ENCODE measurements around the gene CSPG5.

CSPG5 gene, protein sequence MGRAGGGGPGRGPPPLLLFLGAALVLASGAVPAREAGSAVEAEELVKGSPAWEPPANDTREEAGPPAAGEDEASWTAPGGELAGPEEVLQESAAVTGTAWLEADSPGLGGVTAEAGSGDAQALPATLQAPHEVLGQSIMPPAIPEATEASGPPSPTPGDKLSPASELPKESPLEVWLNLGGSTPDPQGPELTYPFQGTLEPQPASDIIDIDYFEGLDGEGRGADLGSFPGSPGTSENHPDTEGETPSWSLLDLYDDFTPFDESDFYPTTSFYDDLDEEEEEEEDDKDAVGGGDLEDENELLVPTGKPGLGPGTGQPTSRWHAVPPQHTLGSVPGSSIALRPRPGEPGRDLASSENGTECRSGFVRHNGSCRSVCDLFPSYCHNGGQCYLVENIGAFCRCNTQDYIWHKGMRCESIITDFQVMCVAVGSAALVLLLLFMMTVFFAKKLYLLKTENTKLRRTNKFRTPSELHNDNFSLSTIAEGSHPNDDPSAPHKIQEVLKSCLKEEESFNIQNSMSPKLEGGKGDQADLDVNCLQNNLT

DNA sequence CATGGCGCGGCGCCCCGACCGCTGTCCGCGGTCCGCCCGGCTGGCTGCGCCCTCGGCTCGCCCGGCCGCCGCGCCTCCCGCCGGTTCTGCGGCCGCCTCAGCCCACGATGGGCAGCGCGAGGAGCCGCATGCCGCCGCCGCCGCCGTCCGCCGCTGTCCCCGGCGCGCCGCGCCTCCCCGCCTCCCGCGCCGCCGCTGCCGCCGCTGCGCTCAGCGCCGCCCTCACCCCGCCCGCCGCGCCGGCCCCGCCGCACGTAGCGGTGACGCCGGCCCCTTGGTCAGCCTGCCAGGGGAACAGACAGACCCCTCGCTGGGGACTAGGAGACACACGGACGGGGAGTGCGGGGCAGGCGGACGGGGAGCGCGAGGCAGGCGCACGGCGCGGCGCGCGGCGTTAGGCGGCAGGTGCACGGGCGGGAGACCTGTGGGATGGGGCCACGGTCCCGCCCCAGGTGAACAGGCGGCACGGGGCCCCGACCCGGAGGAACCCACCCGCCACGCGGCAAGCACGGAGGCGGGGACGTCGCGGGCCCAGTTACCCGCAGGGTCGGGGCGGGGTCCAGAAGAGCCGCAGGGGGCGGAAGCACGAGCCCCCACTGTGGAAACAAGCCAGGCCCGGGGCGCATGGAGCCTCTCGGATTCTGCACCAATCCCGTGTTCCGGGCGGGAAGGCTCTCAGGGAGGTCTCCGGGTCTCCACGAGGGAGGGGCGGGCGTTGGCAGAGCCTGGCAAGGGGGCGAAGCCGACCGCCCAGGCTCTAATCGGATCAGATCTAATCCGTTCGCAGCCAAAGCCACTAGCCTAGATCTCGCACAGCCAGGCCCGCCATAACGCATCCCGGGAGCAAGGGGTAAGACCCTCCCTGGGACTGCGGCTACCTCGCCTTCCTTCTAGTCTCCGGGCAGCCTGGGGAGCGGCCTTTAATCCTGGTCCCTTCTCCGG is at the start of gene CSPG5:
CSPG5 (minus strand) TSS at position 175 of the 942 bp plus-strand sequence; CDS start at position 3, 172 bp downstream.
- DNase-seq, result no peak

- no peak for DNase-seq
Observed at GRCh38 chr3:47628426-47628825, 49.8 kb upstream of the CSPG5 start.

DNA sequence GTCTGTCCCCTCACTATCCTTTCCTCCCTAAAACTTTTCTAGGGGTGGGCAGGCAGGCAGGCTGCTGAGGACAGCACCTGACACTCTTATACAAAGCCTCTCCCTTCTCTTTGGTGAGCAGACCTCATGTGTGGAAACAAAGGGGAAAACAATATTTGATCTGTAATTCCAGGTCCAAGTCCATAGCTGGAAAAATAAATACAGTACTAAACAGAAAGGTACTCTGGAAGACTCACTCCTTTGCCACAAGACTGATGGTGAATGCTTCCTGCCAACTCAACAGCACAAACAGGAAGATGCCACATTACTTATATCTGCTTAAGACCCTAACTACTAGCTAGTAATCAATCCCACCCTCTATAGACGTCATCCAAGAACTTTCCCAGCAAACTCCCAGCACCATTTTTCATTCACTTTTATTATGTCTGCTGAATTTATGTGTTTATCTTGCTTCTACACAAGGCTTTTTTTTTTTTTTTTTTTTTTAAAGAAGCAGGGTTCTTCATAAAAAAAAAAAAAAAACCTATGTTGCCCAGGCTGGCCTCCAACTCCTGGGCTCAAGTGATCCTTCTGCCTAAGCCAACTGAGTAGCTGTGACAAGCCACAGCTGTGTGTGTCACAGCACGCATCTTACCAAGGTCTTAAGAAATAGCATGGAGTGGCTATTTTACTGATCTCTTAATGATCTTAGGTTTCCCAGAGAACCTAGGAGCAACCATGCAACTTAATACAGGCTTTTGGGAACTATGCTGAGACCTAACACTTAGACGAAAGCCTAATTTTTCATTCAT is 44.2 kb upstream of the CSPG5 start:
- DNase-seq, result no peak

DNA sequence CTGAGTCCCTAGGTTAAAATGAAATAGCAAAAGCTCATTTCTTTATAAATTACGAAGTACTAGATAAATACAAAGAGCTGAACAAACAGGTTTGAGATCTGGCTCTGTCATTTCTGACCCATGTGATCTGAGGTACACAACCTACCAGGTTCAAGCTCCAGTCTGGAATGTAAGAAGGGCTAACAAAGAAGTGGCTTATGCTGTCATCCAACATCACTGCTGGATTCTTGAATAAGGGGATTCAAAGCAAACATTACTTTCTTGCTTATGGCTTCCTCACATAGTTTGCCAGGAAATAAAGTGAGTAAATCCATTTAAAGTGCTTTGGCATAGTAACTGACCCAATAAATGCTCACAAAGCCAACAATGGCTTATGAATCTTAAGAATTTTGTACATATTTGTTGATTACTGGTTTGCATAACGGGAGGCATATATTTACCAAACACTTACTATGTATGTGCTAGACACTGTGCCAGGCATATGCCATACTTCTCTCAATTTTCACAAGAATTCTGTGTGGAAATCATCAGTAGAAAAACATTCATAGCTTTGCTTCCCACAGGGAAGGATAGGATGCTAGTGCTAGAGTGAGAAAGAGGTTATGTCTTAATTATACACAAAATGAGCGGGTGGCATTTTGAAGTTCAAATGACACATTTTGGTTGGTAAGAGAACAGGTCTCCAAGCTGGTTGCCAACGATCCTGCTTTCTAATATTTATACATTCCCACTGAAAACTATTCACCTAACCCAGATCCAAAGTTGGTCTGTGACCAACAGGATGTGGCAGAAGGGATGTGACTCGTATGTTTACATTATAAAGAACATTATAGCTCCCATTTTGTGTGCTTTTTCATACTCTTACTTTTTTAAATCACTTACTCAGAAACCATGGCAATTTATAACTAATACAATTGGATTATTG is 38.7 kb upstream of the CSPG5 start:
- no peak for DNase-seq

DNA sequence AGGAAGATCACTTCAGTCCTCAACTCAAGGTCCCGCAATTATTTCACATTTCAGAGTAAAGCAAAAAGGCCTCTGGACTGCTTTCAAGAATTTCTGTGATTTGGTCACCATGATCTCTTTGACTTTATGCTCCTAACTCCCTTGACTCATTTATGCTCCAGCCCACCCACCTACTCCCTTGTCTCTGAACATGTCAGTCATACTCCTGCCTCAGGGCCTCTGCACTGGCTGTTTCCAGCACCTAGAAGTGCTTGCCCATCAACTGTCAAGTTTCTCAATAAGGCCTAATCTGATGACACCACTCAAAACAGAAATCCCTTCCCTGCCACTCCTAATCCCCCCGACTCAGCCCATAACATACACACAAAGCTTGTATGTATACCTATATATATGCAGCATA is 36.1 kb upstream of the CSPG5 start:
- no peak for DNase-seq

GRCh38 chr3:47613722-47614121 is 35.1 kb upstream of the CSPG5 start:
- no peak for DNase-seq

- DNase-seq, result no peak
Observed at GRCh38 chr3:47612879-47613278, 34.2 kb upstream of the CSPG5 start.

- no peak for DNase-seq
Observed at GRCh38 chr3:47612178-47612577, 33.5 kb upstream of the CSPG5 start.

DNA sequence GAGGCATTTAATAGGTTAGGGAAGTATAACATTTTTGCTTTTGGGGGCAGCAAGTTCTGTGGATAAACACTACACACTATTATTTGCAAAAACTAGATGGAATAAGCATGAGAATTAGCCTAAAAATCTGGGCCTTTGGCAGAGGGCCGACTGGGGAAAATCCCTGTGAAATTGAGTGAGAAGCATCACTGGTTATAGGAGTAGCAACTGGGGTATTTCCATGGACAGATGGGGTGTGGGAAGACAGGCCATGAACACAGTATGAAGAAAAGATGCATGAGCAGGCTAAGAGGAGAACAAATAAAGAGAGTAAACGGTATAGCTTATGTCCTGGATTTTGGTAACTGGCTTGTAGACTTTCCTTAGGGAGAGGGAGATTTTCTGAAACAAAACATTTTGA is 32.9 kb upstream of the CSPG5 start:
- DNase-seq, result no peak

GRCh38 chr3:47610583-47610982 is 31.9 kb upstream of the CSPG5 start:
- DNase-seq, result no peak

- DNase-seq, result no peak
Observed at GRCh38 chr3:47607335-47607734, 28.7 kb upstream of the CSPG5 start.

DNA sequence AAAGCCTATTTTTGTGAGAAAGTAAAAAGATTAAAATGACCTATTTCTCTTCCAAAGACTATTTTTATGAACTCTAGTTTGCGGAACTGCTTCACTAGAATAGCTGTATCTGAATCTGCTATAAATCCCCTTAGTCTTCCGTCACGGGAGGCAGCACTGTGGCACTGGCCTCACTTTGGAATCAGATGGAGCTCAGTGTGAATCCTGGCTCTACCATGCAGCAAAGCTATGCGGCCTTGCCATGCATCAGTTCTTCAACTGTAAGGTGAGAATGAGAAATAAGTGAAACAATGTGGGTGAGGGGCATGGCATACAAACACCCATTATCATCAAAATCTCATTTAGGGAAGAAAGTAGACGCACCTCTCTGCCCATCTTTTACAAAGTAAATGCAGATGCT is 27.5 kb upstream of the CSPG5 start:
- DNase-seq, result no peak

DNA sequence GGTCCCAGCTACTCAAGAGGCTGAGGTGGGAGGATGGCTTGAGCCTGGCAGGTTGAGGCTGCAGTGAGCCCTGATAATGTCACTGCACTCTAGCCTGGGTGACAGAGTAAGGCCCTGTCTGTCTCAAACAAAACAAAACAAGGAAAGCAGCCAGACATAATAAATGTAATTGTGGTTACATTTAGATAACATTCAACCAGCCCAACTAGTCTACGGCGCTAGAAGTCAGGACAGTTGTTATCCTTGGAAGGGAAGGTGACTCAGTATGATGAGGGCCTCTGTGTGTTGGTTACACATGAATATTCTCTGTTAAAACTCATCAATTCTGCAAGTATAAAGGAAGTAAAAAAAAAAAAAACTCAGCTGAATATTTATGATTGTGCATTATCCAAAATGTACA is 27.0 kb upstream of the CSPG5 start:
- no peak for DNase-seq

GRCh38 chr3:47604145-47604544 is 25.5 kb upstream of the CSPG5 start:
- DNase-seq, result no peak

- DNase-seq, result no peak
Observed at GRCh38 chr3:47603332-47603731, 24.7 kb upstream of the CSPG5 start.

DNA sequence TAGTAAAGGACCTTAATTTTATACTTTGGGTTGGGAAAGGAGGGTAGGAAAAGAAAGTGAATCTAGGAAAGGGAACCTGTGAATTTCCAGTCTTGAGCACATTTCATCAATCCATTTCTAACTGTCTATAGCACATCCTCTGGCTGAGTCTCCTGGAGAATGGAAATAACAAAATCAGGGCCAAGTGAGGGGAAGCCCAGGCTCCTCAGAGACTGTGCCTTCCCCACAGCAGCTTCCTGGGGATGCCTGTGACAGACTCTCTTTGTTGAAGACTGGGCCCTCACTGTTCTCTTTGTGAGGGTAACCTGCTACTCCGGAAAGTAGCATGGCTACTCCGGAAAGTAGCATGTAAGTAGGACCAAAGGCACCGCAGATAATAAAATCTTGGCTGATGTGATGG is 22.6 kb upstream of the CSPG5 start:
- DNase-seq, result no peak

DNA sequence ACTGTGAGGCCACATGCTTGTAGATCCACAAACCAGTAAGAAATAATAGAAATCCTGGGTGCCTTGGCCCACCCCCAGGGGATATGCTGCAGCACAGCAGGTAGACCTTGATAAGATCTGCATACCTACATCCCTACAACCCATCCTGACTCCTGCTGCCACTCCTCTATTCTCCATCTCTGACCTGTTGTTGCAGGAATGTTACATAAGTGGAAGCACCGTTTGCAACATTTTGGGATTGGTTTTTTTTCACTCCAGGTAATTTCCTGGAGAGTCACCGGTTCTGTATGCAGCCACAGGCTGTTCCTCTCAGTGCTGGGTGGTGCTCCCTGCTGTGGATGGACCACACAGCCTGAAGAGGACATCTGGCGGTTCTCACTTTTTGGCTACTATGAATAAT is 16.1 kb upstream of the CSPG5 start:
- DNase-seq, result no peak

DNA sequence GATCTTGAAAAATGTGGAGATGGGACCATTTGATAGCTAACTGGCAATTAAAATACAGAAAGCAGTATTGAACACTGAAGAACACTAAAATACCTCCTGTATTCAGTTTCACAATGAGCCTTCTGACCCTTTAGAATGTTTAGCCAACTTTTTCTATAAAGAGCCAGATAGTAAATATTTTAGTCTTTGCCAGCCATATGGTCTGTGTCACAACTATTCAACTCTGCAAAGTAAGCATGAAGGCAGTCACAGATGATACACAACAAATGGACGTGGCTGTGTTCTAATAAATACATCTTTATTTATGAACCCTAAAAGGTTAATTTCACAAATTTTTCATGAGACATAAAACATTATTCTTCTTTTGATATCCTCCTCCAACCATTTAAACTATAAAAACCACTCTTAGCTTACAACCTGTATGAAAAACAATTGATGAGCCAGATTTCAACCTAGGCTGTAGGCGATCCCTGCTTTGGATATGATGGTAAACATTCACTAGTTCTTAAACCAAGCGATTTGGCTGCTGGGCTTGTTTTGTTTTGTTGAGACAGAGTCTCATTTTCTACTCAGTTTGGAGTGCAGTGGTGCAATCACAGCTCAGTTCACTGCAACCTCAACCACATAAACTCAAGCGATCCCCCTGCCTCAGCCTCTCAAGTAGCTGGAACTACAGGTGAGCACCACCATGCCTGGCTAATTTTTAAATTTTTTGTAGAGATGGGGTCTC is 13.6 kb upstream of the CSPG5 start:
- no peak for DNase-seq

GRCh38 chr3:47590216-47590615 is 11.6 kb upstream of the CSPG5 start:
- DNase-seq, result no peak

DNA sequence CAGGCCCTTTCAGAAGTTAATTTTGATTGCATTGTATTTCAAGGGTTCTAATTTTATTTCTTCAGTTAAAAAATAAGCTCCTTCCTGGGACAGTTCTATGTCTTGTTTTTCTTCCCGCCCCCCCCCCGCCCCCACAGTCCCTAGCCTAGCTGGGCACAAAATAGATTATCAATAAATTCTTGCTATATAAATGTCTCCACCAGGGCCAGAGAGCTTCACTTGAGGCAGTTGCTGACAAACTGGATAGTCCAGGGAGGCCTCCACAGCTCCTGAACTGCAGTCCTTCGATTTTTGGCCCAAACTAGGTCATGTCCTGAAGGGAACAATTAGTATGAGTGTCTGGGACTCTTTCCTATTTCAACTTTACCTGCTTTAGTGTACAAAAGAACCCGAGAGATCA is 9.9 kb upstream of the CSPG5 start:
- DNase-seq, result no peak

GRCh38 chr3:47588053-47588452 is 9.4 kb upstream of the CSPG5 start:
- no peak for DNase-seq

All from activated CD4-positive, alpha-beta T cell treated with anti-CD3 and anti-CD28 coated beads for 1 hour (primary cell).